HT1080 (cell line): ENCODE data around the gene GPC6. TPM values are rescaled to one million over a fixed set of nuclear protein-coding genes. Genes with fewer than 3 reads are reported as not detected.
"Not testable (repeated sequence)": the region's sequence is repeated elsewhere in the genome, so short reads cannot be mapped to it uniquely, and the experiment has no call there.

ENCODE experiments used
- DNase-seq: peaks from one replicate; pipeline ENCODE4 v3.0.0-alpha.2; 2015; ENCODE audit warnings: low read depth
- total RNA-seq: library from RNA; depleted of rRNA; stranded (reverse); fragments of >200 nt; shearing (Covaris generic); gene quantifications from 2 replicates; pipeline ENCODE4 v1.2.3, GENCODE V29; 2014

Gene GPC6
- total RNA-seq, 1 experiment from 2014 or later, result 9.0 TPM

- peak; percentile 26 for DNase-seq
Measured at GRCh38 chr13:93318534-93319254, 92.1 kb downstream of the GPC6 start.

GRCh38 chr13:93320942-93321341, 94.3 kb downstream of the GPC6 start:
- no peak for DNase-seq

- not testable (repeated sequence) for DNase-seq
Measured at GRCh38 chr13:93323880-93324279, 97.3 kb downstream of the GPC6 start.

- no peak for DNase-seq
Measured at GRCh38 chr13:93325303-93326233, 99.0 kb downstream of the GPC6 start.

GRCh38 chr13:93326234-93326811, 99.7 kb downstream of the GPC6 start:
- DNase-seq, result no peak

- DNase-seq, result no peak
Measured at GRCh38 chr13:93328943-93329342, 102.3 kb downstream of the GPC6 start.

- DNase-seq, result no peak
Measured at GRCh38 chr13:93336728-93337127, 110.1 kb downstream of the GPC6 start.

GRCh38 chr13:93338030-93338429, 111.4 kb downstream of the GPC6 start:
- no peak for DNase-seq

- no peak for DNase-seq
Measured at GRCh38 chr13:93338906-93339305, 112.3 kb downstream of the GPC6 start.

GRCh38 chr13:93339550-93339949, 112.9 kb downstream of the GPC6 start:
- no peak for DNase-seq

- DNase-seq, result no peak
Measured at GRCh38 chr13:93341517-93341916, 114.9 kb downstream of the GPC6 start.

- DNase-seq, result no peak
Measured at GRCh38 chr13:93343097-93343496, 116.5 kb downstream of the GPC6 start.

- DNase-seq, result no peak
Measured at GRCh38 chr13:93344048-93344705, 117.6 kb downstream of the GPC6 start.

- DNase-seq, result no peak
Measured at GRCh38 chr13:93345024-93345423, 118.4 kb downstream of the GPC6 start.

GRCh38 chr13:93345770-93346169, 119.2 kb downstream of the GPC6 start:
- no peak for DNase-seq

- no peak for DNase-seq
Measured at GRCh38 chr13:93352616-93353015, 126.0 kb downstream of the GPC6 start.

GRCh38 chr13:93355094-93355493, 128.5 kb downstream of the GPC6 start:
- no peak for DNase-seq

GRCh38 chr13:93356469-93356868, 129.9 kb downstream of the GPC6 start:
- DNase-seq, result no peak

- no peak for DNase-seq
Measured at GRCh38 chr13:93360021-93360420, 133.4 kb downstream of the GPC6 start.

- no peak for DNase-seq
Measured at GRCh38 chr13:93361703-93362102, 135.1 kb downstream of the GPC6 start.

GRCh38 chr13:93364166-93364565, 137.6 kb downstream of the GPC6 start:
- peak; percentile 72 for DNase-seq

GRCh38 chr13:93368296-93368695, 141.7 kb downstream of the GPC6 start:
- no peak for DNase-seq
